Occipital lobe (tissue), 2 donors: ENCODE results near the gene SPEM3. TPM values are rescaled to one million over a fixed set of nuclear protein-coding genes. Genes with fewer than 3 reads are reported as not detected.

ENCODE experiments used
- DNase-seq: peaks from one replicate; lab custom pipeline; 2025; lab: John Stamatoyannopoulos, UW
- total RNA-seq: library from RNA; depleted of rRNA; stranded (reverse); fragments of >200 nt; gene quantifications from one replicate; pipeline ENCODE4 v1.2.3, GENCODE V29; 2014

The SPEM3 gene
- total RNA-seq, 1 donor from 2014 or later, result not detected

GRCh38 chr17:7403977-7404736 is 24.5 kb upstream of the SPEM3 start, which contains the start of gene TMEM256:
TSS of gene TMEM256 (minus strand) at chr17:7404097. CDS start at chr17:7404084, 13 bp downstream.
- peak; percentile 99 for DNase-seq

- peak; percentile 74 for DNase-seq
Measured at GRCh38 chr17:7404737-7405349, 23.8 kb upstream of the SPEM3 start.

DNA sequence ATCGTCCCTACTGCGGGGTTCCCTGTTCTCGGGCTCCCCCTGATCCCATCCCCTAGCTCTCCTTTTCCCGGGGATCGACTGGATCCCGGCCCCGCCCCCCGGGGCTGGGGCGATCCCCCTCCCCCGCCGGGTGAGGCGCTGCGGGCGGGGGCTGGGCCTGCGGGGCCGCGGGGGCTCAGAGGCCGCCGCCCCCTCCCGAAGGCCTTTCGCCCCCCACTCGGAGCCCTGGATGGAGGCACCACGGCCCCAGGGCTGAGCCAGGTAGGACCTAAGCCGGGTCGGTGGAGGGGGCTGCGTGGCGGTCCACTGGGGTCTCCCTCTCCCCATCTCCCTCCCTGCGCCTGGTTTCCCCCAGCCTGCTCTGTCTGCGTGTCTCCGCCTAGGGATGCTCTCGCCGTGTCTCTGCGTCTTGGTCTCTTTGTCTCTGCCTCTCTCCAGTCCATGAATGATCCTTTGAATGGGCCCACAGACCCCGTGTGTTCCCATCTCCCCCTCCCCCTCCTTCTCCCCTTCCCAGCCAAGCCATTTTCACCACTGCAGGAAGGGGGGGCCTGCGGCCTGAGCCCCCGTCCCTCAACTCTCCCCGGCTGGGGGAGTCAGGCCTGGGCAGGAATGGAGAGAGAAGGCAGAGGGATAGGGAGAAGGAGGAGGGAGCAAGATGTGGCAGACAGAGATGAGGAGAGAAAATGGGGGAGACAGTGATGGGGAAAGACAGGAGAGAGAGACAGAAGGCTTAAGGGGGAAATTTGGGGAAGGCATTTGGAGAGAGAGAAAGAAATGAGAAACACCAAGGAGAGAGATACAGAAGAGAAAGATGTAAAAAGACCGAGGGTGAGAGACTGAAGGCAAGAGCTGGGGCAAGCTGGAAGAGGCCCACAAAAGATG is 23.1 kb upstream of the SPEM3 start:
- DNase-seq, result peak; percentile 37

DNA sequence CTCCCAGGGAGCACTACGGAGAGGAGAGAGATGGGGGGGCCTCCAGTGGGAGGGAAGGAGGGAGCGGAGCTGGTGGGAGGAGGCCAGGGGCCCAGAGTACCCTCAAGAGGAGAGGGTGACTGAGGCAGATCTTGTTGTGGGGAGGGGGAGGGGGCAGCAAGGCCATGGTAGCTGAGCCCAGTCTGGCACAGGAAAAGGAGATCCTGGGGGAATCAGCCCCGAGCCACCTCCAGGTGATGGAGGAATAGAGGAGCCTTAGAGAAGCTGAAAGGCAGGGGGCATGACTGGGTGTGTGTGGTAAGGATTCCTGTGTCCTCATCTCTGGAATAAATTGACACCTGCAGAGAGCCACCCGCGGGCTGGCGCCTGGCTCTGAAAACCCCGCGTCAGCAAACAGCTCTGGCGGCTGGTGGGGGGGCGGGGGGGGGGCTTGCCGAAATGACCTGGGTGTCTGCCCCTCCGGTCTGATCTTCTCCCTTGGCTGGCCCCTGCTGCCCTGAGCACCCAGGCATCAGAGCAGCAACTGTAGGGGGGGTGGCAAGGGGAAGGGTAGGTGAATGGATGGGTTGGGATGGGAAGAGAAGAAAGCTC is 22.3 kb upstream of the SPEM3 start:
- no peak for DNase-seq

DNA sequence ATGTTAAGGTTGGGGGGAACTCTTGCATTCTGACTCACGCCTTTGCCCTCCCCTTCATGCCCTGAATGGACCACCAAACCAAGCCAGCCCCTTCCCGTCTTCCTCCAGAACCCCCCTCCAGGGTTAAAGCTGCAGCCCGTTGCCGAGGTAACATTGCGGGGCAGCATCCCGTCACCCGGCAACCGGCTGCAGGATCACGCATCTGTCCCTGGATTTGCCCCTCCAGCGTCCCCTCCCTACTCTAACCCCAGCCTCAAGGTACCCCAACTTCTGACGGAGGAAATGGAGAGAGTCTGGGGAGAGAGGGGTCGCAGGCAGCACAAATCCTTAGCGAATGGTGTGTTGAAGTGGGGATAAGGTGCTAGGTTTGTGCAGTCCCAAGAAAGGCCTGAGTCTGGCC is 21.6 kb upstream of the SPEM3 start:
- DNase-seq, result no peak

- no peak for DNase-seq
Measured at GRCh38 chr17:7407485-7408251, 21.0 kb upstream of the SPEM3 start, which contains the start of gene NLGN2. TSS of gene NLGN2 (plus strand) at chr17:7407845. CDS start at chr17:7408256, 411 bp downstream.

DNA sequence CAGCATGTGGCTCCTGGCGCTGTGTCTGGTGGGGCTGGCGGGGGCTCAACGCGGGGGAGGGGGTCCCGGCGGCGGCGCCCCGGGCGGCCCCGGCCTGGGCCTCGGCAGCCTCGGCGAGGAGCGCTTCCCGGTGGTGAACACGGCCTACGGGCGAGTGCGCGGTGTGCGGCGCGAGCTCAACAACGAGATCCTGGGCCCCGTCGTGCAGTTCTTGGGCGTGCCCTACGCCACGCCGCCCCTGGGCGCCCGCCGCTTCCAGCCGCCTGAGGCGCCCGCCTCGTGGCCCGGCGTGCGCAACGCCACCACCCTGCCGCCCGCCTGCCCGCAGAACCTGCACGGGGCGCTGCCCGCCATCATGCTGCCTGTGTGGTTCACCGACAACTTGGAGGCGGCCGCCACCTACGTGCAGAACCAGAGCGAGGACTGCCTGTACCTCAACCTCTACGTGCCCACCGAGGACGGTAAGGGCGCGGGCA is 20.4 kb upstream of the SPEM3 start:
- no peak for DNase-seq

- DNase-seq, result no peak
Measured at GRCh38 chr17:7408863-7409262, 19.8 kb upstream of the SPEM3 start.

- DNase-seq, result no peak
Measured at GRCh38 chr17:7409716-7410115, 18.9 kb upstream of the SPEM3 start.

GRCh38 chr17:7410634-7411426 is 17.8 kb upstream of the SPEM3 start:
- no peak for DNase-seq

- DNase-seq, result no peak
Measured at GRCh38 chr17:7411427-7411750, 17.3 kb upstream of the SPEM3 start.

GRCh38 chr17:7413346-7413985 is 15.2 kb upstream of the SPEM3 start:
- no peak for DNase-seq

- no peak for DNase-seq
Measured at GRCh38 chr17:7414837-7415236, 13.8 kb upstream of the SPEM3 start.

DNA sequence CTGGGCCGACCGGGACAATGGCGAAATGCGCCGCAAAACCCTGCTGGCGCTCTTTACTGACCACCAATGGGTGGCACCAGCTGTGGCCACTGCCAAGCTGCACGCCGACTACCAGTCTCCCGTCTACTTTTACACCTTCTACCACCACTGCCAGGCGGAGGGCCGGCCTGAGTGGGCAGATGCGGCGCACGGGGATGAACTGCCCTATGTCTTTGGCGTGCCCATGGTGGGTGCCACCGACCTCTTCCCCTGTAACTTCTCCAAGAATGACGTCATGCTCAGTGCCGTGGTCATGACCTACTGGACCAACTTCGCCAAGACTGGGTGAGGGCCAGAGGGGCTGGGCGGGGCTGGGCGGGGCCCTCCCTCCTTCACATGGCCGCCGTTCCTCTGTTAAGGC is 12.9 kb upstream of the SPEM3 start:
- DNase-seq, result no peak

GRCh38 chr17:7416323-7416722 is 12.3 kb upstream of the SPEM3 start:
- DNase-seq, result no peak

DNA sequence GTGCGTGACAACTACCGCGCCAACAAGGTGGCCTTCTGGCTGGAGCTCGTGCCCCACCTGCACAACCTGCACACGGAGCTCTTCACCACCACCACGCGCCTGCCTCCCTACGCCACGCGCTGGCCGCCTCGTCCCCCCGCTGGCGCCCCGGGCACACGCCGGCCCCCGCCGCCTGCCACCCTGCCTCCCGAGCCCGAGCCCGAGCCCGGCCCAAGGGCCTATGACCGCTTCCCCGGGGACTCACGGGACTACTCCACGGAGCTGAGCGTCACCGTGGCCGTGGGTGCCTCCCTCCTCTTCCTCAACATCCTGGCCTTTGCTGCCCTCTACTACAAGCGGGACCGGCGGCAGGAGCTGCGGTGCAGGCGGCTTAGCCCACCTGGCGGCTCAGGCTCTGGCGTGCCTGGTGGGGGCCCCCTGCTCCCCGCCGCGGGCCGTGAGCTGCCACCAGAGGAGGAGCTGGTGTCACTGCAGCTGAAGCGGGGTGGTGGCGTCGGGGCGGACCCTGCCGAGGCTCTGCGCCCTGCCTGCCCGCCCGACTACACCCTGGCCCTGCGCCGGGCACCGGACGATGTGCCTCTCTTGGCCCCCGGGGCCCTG is 11.5 kb upstream of the SPEM3 start:
- no peak for DNase-seq

DNA sequence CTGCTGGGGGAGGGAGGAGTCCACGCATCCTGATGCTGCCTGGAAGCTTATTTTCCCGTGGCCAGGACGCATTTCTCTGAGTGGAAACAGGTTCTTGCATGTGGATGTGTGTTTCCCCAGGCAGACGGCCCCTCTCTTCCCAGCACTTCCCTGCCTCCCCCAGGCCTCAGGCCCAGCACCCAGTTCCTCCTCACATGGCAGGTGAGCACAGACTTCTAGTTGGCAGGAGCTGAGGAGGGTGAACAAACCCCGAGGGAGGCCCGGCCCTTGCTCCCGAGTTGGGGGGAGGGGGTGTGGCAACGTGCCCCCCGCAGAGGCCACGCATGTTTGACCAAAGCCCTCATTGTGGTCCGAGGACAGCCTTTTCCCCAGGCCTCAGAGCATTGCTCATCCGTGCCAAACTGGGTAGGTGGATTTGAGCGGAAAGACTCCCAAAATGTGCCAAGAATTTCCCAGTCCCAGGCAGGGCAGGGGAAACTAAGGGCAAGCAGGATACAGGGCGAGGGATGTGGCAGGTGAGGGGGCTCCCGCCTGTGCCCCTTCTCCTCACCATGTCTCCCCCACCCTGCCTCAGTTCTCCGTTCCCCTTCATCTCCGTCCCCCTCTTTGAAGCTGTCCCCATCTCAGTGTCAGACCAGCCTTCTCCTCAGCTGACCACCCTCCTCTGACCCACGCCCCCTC is 10.0 kb upstream of the SPEM3 start:
- DNase-seq, result no peak

DNA sequence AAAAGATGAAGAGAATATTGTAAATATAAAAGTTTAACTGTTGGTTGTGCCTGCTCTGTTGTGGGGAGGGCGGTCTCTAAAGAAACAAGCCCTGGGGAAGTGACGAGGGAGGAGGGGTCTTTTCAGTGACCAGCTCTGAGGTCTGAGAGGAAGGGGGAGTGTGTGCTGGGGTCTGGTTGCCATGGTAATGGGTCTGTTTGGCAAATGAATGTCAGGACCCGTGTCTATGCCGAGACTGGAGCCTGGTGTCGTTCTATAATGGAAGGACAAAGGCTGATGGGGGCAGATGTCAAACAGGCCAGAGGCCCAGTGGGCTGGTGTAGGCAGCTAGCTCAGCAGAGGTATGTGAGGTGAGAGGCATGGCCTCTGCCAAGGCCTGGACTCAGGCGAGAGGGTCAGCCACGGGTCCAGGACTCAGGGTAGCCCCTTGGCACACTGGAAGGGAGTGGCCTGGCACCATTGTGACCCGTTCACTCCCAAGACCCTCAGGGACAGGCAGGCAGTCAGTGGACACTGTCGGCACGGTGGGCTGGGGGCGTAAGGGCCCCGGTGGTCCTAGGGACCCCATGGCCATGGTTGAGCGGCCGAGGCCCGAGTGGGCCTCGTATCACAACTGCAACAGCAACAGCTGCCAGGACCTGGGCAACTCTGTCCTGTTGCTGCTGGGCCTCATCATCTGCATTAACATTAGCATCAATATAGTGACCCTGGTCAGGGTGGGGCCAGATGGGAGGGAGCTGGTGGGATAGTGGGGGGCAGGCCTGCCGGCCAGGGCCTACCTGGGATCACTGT is 8.6 kb upstream of the SPEM3 start, which contains the start of gene SPEM1:
Gene SPEM1 (plus strand): TSS at position 506 of the 792 bp plus-strand sequence. CDS start 61 bp downstream, at position 567.
- DNase-seq, result no peak
